ENCODE results near the gene SETD3. TPM values are rescaled to one million over a fixed set of nuclear protein-coding genes. Genes with fewer than 3 reads are reported as not detected.

Gene SETD3
- total RNA-seq, 1 experiment from 2014 or later, result 60.0 TPM

DNA sequence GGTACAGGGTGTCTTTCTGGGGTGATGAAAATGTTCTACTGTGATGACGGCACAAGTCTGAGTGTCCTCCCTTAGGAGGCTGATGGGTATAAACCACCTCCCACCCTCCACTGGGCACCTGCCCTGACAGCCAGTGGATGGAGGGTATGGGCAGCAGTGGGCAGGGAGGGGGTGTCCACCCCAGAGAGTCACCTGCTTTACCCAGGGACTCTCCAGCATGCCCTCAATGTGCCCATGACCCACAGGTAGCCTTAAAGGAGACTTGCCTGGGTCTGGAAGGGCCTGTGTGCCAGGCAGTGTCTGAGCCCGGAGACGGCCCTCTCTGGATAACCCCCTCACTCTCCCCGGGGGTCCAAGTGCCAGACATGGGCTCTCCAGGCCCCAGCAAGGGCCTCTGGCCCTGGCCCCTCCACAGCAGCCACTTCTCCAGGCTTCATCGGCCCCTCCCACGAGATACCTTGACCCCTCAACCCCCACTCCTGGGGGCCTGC lies 39.3 kb upstream of the SETD3 start:
- Histone ChIP-seq H3K36me3 (replicated peaks; ENCODE audit: control insufficient read depth, insufficient read depth, low read length) (no peaks in the 10 kb centered on the region), H3K27me3 (ENCODE audit: control insufficient read depth, insufficient read depth, low read length) (no peaks in the 10 kb centered on the region), H3K4me3 (ENCODE audit: insufficient read depth, low read depth, low read length) (no peak overlapping the region)
- DNase-seq, result peak; percentile 54

DNA sequence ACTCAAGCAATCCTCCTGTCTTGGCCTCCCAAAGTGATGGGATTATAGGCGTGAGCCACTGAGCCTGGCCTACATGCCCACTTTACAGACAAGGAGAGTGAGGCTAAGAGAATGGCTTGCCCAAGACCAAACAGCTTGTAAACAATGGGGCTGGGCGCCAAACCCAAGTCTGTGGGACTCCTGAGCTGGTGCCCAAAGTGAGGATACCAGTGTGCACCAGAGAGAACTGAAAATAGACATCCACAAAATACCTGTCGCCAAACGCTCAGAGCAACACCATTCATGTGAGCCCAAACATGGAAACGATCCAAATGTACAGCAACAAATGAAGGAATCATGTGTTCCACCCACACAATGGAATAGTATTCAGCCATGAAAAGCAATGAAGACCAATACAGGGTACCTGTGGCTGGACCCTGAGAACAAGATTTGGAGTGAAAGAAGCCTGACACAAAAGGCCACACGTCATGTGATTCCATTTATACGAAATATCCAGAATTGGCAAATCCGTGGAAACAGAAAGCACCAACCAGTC lies 38.8 kb upstream of the SETD3 start:
- H3K27me3 ChIP-seq (ENCODE audit: control insufficient read depth, insufficient read depth, low read length), result no peaks in the 10 kb centered on the region
- DNase-seq, result peak; percentile 10
- no peak overlapping the region for H3K4me3 ChIP-seq (ENCODE audit: insufficient read depth, low read depth, low read length)
- no peaks in the 10 kb centered on the region for H3K36me3 ChIP-seq (replicated peaks; ENCODE audit: control insufficient read depth, insufficient read depth, low read length)

- DNase-seq, result peak; percentile 98
- no peaks in the 10 kb centered on the region for H3K27me3 ChIP-seq (ENCODE audit: control insufficient read depth, insufficient read depth, low read length)
- no peaks in the 10 kb centered on the region for H3K36me3 ChIP-seq (replicated peaks; ENCODE audit: control insufficient read depth, insufficient read depth, low read length)
- H3K4me3 ChIP-seq (ENCODE audit: insufficient read depth, low read depth, low read length), result no peak overlapping the region
These were observed 38.0 kb upstream of the SETD3 start for GRCh38 chr14:99518441-99519346.

- DNase-seq, result peak; percentile 43
- Histone ChIP-seq H3K36me3 (replicated peaks; ENCODE audit: control insufficient read depth, insufficient read depth, low read length) (no peaks in the 10 kb centered on the region), H3K27me3 (ENCODE audit: control insufficient read depth, insufficient read depth, low read length) (no peaks in the 10 kb centered on the region), H3K4me3 (ENCODE audit: insufficient read depth, low read depth, low read length) (no peak overlapping the region)
These were observed 37.2 kb upstream of the SETD3 start for GRCh38 chr14:99517643-99518381.

DNA sequence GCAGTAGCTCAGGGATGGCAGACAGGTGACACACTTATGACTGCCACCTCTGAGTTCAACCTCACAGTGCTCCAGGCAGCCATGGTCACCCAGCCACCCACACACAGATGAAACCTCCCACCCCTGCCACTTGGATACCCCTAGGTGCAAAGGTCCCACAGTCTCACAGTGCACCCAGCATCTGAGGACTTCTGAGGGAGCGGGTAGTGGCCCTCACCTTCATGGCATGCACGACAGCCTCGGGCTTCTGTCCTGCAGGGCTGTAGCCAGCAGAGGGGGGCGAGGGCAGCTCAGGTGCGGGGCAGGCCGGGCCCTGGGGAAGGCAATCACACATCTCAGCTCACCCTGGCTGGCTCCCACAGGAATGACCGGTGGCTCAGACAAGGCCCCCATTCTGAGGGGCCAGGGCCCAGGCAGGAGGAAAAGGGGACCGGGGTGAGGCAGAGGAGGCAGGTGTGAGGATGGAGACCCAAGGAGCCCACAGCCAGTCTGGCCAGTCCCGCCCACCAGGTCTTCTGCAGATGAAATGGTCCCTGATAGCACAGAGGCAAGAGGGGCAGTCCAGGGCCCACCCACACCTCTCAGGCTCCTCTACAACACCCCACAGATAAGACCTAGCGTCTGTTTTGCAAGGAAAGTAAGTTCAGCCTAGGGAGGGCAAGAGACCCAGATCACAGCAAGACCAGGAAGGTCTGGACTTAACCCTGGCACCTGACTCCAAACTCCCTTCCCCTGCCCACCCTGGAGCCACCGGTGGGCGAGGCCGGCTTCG lies 36.4 kb upstream of the SETD3 start:
- Histone ChIP-seq H3K27me3 (ENCODE audit: control insufficient read depth, insufficient read depth, low read length) (no peaks in the 10 kb centered on the region), H3K4me3 (ENCODE audit: insufficient read depth, low read depth, low read length) (no peak overlapping the region), H3K36me3 (replicated peaks; ENCODE audit: control insufficient read depth, insufficient read depth, low read length) (no peaks in the 10 kb centered on the region)
- peak; percentile 77 for DNase-seq

DNA sequence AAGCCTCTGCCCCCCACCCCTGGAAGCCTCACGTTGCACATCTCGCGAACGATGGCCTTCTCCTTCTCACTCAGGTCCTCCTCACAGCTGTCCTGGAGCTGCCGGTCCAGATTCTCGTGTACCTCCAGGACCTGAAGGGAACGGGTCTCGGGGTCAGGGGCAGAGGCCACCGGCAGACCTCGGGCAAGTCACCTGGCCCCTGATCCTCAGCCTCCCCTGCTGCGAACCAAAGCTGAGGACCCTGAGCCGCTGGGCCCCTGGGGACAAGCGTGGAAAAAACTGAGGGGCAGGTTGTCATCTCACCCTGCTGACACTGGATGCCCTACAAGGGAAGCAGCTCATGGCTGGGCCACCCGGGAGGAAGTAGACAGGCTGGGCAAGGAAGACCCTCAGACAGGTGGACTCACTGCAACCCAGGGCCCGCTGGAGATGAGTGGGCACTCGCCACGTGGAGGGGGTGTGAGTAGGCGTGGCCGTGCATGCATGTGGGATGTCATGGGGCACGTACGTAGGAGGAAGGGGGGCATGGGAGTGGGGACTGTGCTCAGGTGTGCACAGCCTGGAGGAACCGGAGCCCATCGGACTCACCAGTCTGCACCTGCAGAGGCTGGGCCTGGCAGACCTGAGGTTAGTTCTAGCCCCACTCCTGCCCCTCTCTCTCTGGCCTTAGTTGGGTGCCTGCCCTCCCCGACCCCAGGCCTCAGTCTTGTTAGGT lies 35.7 kb upstream of the SETD3 start:
- Histone ChIP-seq H3K27me3 (ENCODE audit: control insufficient read depth, insufficient read depth, low read length) (no peaks in the 10 kb centered on the region), H3K4me3 (ENCODE audit: insufficient read depth, low read depth, low read length) (no peak overlapping the region), H3K36me3 (replicated peaks; ENCODE audit: control insufficient read depth, insufficient read depth, low read length) (no peaks in the 10 kb centered on the region)
- no peak for DNase-seq

- Histone ChIP-seq H3K27me3 (ENCODE audit: control insufficient read depth, insufficient read depth, low read length) (no peaks in the 10 kb centered on the region), H3K36me3 (replicated peaks; ENCODE audit: control insufficient read depth, insufficient read depth, low read length) (no peaks in the 10 kb centered on the region; the same call in 1 of the 2 replicates), H3K4me3 (ENCODE audit: insufficient read depth, low read depth, low read length) (no peak overlapping the region)
- DNase-seq, result no peak
These were observed 34.9 kb upstream of the SETD3 start for GRCh38 chr14:99515301-99516155.

DNA sequence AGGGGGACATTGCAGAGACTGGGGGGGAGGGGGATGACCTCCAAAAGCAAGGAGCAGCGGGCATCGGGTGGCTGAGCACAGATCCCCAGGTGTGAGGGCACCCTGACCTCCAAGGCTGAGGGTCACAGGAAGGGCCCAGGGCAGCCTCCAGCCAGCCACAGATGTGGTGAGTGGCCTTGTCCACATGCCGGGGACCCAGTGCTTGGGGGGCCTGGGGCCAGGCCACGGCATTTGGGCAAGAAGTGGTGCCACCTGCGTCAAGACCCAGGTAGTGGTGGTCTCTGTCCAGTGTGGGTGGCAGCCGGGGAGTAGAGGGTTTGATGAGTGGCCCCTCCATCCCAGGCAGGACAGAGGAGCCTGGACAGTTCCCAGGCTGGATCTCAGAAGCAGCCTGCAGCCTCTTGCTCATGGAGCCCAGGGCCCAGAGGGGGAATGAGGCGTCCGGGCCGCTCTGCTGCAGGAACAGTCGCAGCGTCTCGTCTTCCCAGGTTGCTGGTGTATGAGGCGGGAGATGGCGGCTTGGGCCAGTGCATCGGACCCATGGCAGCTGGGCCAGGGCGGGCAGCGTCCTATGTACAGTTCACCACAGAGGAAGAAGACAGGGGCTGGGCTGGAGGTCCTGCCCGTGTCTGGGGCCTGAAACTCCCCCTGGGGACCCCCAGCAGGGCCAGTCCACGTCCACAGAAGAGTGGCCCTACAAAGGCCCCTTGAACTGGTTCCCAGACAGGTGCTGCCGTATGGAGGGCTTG lies 34.1 kb upstream of the SETD3 start:
- Histone ChIP-seq H3K36me3 (replicated peaks; ENCODE audit: control insufficient read depth, insufficient read depth, low read length) (peaks cover 1% of the 10 kb centered on the region; the same call in 1 of the 2 replicates), H3K4me3 (ENCODE audit: insufficient read depth, low read depth, low read length) (no peak overlapping the region), H3K27me3 (ENCODE audit: control insufficient read depth, insufficient read depth, low read length) (no peaks in the 10 kb centered on the region)
- DNase-seq, result no peak

DNA sequence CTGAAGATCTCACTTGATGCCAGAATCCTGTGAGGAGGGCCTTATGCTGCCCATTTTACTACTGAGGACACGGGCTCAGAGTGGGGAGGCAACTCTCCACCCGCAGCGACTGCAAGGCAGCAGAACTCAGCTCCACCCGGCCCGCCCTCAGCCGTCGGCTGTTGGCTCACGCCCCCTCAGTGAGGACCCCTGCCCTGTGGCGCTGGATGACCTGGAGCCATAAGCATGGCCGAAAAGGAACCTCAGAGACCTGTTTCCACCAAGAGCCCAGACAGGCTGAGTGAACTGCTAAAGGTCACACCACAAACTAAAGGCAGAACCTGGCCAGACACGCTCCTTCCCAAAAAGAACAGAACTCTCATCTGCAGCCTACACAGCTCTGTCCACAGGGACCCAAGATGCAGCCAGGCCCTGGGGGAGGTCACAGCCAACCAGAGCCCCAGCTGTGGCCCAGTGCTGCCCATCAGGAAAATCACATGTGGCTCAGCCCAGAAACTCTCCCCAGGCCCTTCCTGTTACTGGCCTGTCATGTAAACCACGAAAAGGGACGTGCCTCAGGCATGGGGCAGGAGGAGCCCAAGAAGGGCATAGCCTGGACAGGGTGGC lies 33.4 kb upstream of the SETD3 start:
- no peak for DNase-seq
- no peaks in the 10 kb centered on the region for H3K27me3 ChIP-seq (ENCODE audit: control insufficient read depth, insufficient read depth, low read length)
- H3K36me3 ChIP-seq (replicated peaks; ENCODE audit: control insufficient read depth, insufficient read depth, low read length), result peaks cover 2% of the 10 kb centered on the region
- H3K4me3 ChIP-seq (ENCODE audit: insufficient read depth, low read depth, low read length), result no peak overlapping the region

DNA sequence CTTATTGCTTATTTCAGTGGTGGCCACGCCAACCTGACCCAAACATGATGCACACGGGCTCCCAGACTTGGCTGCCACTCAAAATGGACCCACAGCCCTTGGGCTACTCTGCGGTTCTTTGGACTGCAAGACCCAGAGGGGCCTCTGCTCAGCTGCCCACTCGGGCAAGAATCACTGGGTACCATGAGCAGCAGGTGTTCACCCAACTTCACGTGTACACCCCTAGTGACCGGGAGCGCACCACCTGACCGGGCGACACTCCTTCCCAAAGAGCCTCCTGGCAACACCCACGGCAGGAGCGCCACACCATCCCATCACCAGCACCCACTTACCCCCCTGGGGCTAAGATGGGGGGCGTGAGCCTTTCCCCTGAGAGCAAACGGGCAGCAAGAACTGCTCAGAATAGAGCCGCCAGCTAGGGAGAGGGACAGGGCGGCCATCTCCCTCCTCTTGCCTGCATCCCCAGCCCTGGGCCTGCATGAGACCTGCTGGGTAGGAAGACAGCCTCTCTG lies 32.6 kb upstream of the SETD3 start:
- Histone ChIP-seq H3K4me3 (ENCODE audit: insufficient read depth, low read depth, low read length) (no peak overlapping the region), H3K27me3 (ENCODE audit: control insufficient read depth, insufficient read depth, low read length) (no peaks in the 10 kb centered on the region), H3K36me3 (replicated peaks; ENCODE audit: control insufficient read depth, insufficient read depth, low read length) (peaks cover 8% of the 10 kb centered on the region)
- DNase-seq, result no peak

DNA sequence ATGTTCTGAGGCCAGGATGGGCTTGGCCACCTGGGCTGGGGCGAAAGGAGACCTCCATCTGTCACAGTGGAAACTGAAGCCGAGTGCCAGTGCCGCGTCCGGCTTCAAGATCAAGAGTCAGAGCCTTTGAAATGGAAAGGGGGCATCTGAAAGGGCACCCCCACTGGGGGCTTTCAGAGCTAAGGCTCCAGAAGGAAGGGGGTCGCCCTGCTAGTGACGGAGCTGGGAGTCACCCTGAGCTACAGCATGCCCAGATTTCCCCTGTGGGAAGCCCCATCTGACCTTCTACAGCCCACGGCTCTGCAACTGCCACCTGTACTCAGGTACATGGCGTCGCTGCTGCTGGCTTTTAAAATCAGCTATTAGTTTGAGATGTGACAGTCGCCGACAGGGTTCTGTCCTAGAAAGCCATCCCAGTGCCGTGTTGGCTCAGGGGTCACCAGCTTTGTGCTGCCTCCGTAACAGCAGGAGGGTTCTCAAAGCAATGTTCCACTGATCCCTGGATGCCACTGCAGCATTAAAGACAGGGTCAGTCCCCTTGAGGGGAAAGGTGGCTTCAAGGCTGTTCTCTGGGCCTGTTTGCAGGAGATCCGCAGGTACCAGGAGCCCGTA lies 32.0 kb upstream of the SETD3 start:
- H3K27me3 ChIP-seq (ENCODE audit: control insufficient read depth, insufficient read depth, low read length), result no peaks in the 10 kb centered on the region
- H3K4me3 ChIP-seq (ENCODE audit: insufficient read depth, low read depth, low read length), result no peak overlapping the region
- DNase-seq, result no peak
- H3K36me3 ChIP-seq (replicated peaks; ENCODE audit: control insufficient read depth, insufficient read depth, low read length), result peaks cover 12% of the 10 kb centered on the region

DNA sequence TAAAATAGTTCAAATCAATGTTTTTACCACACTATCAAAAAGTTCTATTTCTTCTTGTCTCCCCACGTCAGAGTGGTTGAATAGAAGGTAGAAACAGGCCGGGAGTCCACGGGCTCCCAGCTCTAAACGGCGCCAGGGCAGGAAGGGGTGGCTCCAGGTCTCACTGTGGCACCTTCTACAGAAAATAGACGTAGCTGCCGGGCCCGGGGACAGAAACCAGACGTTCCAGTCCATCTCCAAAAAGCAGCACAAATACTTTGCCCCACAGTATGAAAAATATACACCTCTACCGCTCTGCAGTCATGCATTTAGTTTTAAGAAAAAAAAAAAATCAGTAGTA lies 31.4 kb upstream of the SETD3 start:
- DNase-seq, result no peak
- no peak overlapping the region for H3K4me3 ChIP-seq (ENCODE audit: insufficient read depth, low read depth, low read length)
- H3K36me3 ChIP-seq (replicated peaks; ENCODE audit: control insufficient read depth, insufficient read depth, low read length), result peaks cover 17% of the 10 kb centered on the region
- no peaks in the 10 kb centered on the region for H3K27me3 ChIP-seq (ENCODE audit: control insufficient read depth, insufficient read depth, low read length)

Data from H7 (cell line).